ENCODE measurements around the gene PXDN.

GRCh38 chr2:1618191-1618961 is 125.9 kb downstream of the PXDN start:
- TF ChIP-seq TCF7 (IDR thresholded peaks at IDR 0.05; ENCODE audit: borderline replicate concordance) (no peak), BHLHE40 (IDR thresholded peaks at IDR 0.05; ENCODE audit: borderline replicate concordance in 1 of 2, low read depth in 2 of 2, low read length in 1 of 2) (no peak)

Measured in GM12878 (cell line).